Mesangial cell (primary cell): Measurements from ENCODE around the gene TNS4. TPM values are rescaled to one million over a fixed set of nuclear protein-coding genes. Genes with fewer than 3 reads are reported as not detected.

Source experiments
- total RNA-seq: library from RNA; depleted of rRNA; stranded (reverse); fragments of >200 nt; gene quantifications from 2 replicates; pipeline ENCODE4 v1.2.3, GENCODE V29; 2015

Gene TNS4, protein sequence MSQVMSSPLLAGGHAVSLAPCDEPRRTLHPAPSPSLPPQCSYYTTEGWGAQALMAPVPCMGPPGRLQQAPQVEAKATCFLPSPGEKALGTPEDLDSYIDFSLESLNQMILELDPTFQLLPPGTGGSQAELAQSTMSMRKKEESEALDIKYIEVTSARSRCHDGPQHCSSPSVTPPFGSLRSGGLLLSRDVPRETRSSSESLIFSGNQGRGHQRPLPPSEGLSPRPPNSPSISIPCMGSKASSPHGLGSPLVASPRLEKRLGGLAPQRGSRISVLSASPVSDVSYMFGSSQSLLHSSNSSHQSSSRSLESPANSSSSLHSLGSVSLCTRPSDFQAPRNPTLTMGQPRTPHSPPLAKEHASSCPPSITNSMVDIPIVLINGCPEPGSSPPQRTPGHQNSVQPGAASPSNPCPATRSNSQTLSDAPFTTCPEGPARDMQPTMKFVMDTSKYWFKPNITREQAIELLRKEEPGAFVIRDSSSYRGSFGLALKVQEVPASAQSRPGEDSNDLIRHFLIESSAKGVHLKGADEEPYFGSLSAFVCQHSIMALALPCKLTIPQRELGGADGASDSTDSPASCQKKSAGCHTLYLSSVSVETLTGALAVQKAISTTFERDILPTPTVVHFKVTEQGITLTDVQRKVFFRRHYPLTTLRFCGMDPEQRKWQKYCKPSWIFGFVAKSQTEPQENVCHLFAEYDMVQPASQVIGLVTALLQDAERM
- under 0.01 and 2.3 TPM in 2 replicates for total RNA-seq

DNA sequence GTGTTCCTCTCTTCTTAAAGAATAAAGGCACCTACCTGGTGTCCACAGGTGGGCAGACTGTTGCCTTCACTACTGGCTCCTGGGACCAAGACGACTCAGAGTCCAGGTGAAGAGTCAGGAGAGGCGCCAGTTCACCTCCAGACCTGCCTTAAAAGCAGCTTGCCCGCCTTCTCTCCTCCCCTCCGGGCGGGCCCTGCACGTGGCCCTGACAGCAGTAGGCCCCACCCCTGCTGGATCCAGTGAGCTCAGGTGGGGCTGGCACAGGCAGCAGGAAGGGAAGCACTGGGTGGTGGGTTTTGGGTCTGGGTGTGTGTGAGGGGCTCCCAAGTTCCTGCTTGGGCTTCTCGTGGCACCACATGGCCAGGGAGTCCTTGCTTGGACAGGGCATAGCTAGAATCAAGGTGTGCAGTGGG is at the start of gene TNS4:
Gene TNS4, minus strand, starts transcription at position 125 of the 413 bp plus-strand sequence. CDS start 5,198 bp downstream, outside the sequence.

DNA sequence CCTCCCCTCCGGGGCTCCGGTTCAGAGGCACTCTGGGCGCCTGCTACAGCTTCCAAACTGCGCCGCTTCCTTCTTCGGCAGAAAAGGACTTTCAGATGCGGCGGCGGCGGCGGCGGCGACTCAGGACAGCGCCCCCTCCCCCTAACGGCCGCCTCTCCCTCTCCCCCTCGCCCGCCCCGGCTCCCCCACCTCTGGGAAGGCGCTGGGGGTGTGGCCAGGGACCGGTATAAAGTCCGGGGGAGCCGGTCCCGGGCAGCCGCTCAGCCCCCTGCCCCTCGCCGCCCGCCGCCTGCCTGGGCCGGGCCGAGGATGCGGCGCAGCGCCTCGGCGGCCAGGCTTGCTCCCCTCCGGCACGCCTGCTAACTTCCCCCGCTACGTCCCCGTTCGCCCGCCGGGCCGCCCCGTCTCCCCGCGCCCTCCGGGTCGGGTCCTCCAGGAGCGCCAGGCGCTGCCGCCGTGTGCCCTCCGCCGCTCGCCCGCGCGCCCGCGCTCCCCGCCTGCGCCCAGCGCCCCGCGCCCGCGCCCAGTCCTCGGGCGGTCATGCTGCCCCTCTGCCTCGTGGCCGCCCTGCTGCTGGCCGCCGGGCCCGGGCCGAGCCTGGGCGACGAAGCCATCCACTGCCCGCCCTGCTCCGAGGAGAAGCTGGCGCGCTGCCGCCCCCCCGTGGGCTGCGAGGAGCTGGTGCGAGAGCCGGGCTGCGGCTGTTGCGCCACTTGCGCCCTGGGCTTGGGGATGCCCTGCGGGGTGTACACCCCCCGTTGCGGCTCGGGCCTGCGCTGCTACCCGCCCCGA is 58.0 kb downstream of the TNS4 start, which contains the start of gene IGFBP4:
Gene IGFBP4, plus strand, starts transcription at position 255 of the 792 bp plus-strand sequence. Its CDS starts 286 bp downstream, at position 541.

Other genes with a start within 250 kb of the TNS4 start
- 2.5 and 26.9 TPM in 2 replicates for gene CDC6, start 213.7 kb downstream of the TNS4 start, total RNA-seq
- gene RARA, start 192.4 kb downstream of the TNS4 start, total RNA-seq = 26.7 and 68.7 TPM in 2 replicates
- gene GJD3, start 136.9 kb downstream of the TNS4 start, total RNA-seq = 0.49 and 5.2 TPM in 2 replicates
- 5.5 and 143 TPM in 2 replicates for gene TOP2A, start 83.7 kb downstream of the TNS4 start, total RNA-seq
- 313 and 804 TPM in 2 replicates for gene IGFBP4, start 58.2 kb downstream of the TNS4 start, total RNA-seq
- gene CCR7, start 63.8 kb upstream of the TNS4 start, total RNA-seq = 0.13 TPM in 1 of 2 replicates, not detected in the other
- gene SMARCE1, start 146.2 kb upstream of the TNS4 start, total RNA-seq = 63.4 and 96.1 TPM in 2 replicates
- 0.16 and 1.3 TPM in 2 replicates for gene KRT222, start 163.6 kb upstream of the TNS4 start, total RNA-seq
- gene KRT24, start 202.1 kb upstream of the TNS4 start, total RNA-seq = not detected in 2 replicates